KMS-11 (cell line): Measurements from ENCODE around the gene CDX1.

Source experiments
- H2AFZ ChIP-seq: fragments of 200-600 bp; sonication (generic); 2 replicates; pipeline ENCODE4 v1.6.1; 2016; ENCODE audit warnings: antibody characterized with exemption, mixed run types, low read depth
- H3K27ac ChIP-seq: fragments of 200-600 bp; sonication (generic); 2 replicates; pipeline ENCODE4 v1.6.1; 2016; ENCODE audit warnings: mild to moderate bottlenecking, mixed run types
- H3K27me3 ChIP-seq: fragments of 200-600 bp; sonication (generic); 2 replicates; pipeline ENCODE4 v1.6.1; 2017; ENCODE audit warnings: mild to moderate bottlenecking, low read depth, mixed run types, moderate library complexity; ENCODE audit not compliant: insufficient read depth
- H3K36me3 ChIP-seq: fragments of 200-600 bp; sonication (generic); 2 replicates; pipeline ENCODE4 v1.6.1; 2017; ENCODE audit warnings: mild to moderate bottlenecking, mixed run types; ENCODE audit not compliant: insufficient read depth
- H3K4me1 ChIP-seq: fragments of 200-600 bp; sonication (generic); 2 replicates; pipeline ENCODE4 v1.6.1; 2016; ENCODE audit warnings: mild to moderate bottlenecking, low read depth, mixed run types; ENCODE audit not compliant: poor library complexity, severe bottlenecking
- H3K4me2 ChIP-seq: fragments of 200-600 bp; sonication (generic); 2 replicates; pipeline ENCODE4 v1.7.0; 2016; ENCODE audit warnings: mild to moderate bottlenecking, mixed run types
- H3K4me3 ChIP-seq: fragments of 200-600 bp; sonication (generic); IDR thresholded peaks from 2 replicates; pipeline ENCODE4 v1.6.1; 2017; ENCODE audit warnings: low read depth, low read length, mixed read lengths; ENCODE audit not compliant: insufficient read depth
- H3K79me2 ChIP-seq: fragments of 200-600 bp; sonication (generic); 2 replicates; pipeline ENCODE4 v1.6.1; 2016; ENCODE audit warnings: low read depth, mixed run types; ENCODE audit not compliant: insufficient read depth
- H3K9ac ChIP-seq: fragments of 200-600 bp; sonication (generic); 2 replicates; pipeline ENCODE4 v1.6.1; 2016; ENCODE audit warnings: mild to moderate bottlenecking, mixed run types
- H4K20me1 ChIP-seq: fragments of 200-600 bp; sonication (generic); 2 replicates; pipeline ENCODE4 v1.6.1; 2016; ENCODE audit warnings: mild to moderate bottlenecking, mixed run types; ENCODE audit not compliant: insufficient read depth
- TF ChIP-seq, protein P1 (sequence below): fragments of 200-600 bp; sonication (generic); conservative IDR thresholded peaks from 2 replicates; pipeline ENCODE4 v1.6.1; 2017; ENCODE audit warnings: low read depth, mild to moderate bottlenecking, antibody characterized with exemption, low read length, moderate library complexity, mixed read lengths

The CDX1 gene

DNA sequence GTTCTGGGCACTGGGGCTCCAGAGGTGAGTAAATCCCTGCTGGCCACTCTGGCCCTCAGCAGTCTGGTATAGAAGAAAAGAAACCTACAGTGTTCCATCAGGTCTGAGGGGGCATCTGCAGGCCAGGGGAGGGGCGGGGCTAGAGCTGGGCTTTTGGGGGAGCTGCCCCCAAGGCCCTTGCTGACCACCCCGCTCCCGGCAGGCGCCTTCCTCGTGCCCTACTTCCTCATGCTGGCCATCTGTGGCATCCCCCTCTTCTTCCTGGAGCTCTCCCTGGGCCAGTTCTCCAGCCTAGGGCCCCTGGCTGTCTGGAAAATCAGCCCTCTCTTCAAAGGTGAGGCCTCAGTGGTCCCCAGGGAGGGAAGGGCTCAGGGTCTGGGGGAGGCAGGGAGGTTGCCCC, 29.9 kb downstream of the CDX1 start:
- TF ChIP-seq, protein P1, sequence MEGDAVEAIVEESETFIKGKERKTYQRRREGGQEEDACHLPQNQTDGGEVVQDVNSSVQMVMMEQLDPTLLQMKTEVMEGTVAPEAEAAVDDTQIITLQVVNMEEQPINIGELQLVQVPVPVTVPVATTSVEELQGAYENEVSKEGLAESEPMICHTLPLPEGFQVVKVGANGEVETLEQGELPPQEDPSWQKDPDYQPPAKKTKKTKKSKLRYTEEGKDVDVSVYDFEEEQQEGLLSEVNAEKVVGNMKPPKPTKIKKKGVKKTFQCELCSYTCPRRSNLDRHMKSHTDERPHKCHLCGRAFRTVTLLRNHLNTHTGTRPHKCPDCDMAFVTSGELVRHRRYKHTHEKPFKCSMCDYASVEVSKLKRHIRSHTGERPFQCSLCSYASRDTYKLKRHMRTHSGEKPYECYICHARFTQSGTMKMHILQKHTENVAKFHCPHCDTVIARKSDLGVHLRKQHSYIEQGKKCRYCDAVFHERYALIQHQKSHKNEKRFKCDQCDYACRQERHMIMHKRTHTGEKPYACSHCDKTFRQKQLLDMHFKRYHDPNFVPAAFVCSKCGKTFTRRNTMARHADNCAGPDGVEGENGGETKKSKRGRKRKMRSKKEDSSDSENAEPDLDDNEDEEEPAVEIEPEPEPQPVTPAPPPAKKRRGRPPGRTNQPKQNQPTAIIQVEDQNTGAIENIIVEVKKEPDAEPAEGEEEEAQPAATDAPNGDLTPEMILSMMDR, result no peak
- no peaks in the 10 kb centered on the region for H4K20me1 ChIP-seq

DNA sequence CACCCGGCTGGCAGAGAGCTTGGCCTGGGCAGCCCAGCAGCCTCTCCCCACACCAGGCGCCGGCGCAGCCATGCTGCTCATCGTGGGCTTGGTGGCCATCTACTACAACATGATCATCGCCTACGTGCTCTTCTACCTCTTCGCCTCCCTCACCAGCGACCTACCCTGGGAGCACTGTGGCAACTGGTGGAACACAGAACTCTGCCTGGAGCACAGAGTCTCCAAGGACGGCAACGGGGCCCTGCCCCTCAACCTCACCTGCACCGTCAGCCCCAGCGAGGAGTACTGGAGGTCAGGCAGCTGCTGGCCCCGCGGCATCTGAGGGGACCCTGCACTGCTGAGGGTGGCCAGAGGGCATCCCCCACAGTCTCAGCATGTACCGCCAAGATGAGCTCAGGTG, 30.4 kb downstream of the CDX1 start:
- TF ChIP-seq, protein P1, result no peak
- H3K27me3 ChIP-seq, result no peaks in the 10 kb centered on the region
- no peak overlapping the region for H2AFZ ChIP-seq
- H3K27ac ChIP-seq, result no peak overlapping the region
- no peaks in the 10 kb centered on the region for H3K4me1 ChIP-seq
- H3K36me3 ChIP-seq, result no peaks in the 10 kb centered on the region
- H4K20me1 ChIP-seq, result no peaks in the 10 kb centered on the region
- H3K9ac ChIP-seq, result no peak overlapping the region
- H3K79me2 ChIP-seq, result no peaks in the 10 kb centered on the region
- no peak overlapping the region for H3K4me3 ChIP-seq
- no peak overlapping the region for H3K4me2 ChIP-seq

More for the DNA sequence above, 29.9 kb downstream of the CDX1 start:
- Histone ChIP-seq H3K27ac (no peak overlapping the region), H3K4me2 (no peak overlapping the region), H3K4me1 (no peaks in the 10 kb centered on the region), H3K79me2 (no peaks in the 10 kb centered on the region), H3K36me3 (no peaks in the 10 kb centered on the region), H2AFZ (no peak overlapping the region), H3K4me3 (no peak overlapping the region), H3K9ac (no peak overlapping the region), H3K27me3 (no peaks in the 10 kb centered on the region)

DNA sequence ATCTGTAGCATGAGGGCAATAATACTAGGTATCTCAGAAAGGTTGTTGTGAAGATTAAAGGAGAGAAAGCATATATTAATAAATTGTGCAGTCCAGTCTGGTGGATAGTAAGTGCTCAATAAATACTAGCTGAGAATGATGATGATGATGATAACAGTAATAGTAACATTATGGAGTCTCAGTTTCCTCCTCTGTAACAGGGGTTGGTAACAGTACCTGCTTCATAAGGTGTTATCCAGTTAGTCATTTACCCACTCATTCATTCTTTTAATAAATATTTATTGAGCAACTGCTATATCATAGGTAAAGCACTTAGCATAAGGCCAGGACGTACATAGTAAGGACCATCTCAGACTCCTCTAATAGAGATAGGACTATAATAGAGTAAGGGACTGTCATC, 30.9 kb downstream of the CDX1 start:
- no peak overlapping the region for H3K4me3 ChIP-seq
- H3K27me3 ChIP-seq, result no peaks in the 10 kb centered on the region
- TF ChIP-seq, protein P1, result no peak
- H3K9ac ChIP-seq, result no peak overlapping the region
- no peaks in the 10 kb centered on the region for H3K4me1 ChIP-seq
- no peaks in the 10 kb centered on the region for H3K36me3 ChIP-seq
- H3K27ac ChIP-seq, result no peak overlapping the region
- H4K20me1 ChIP-seq, result no peaks in the 10 kb centered on the region
- H3K4me2 ChIP-seq, result no peak overlapping the region
- H3K79me2 ChIP-seq, result no peaks in the 10 kb centered on the region
- no peak overlapping the region for H2AFZ ChIP-seq

DNA sequence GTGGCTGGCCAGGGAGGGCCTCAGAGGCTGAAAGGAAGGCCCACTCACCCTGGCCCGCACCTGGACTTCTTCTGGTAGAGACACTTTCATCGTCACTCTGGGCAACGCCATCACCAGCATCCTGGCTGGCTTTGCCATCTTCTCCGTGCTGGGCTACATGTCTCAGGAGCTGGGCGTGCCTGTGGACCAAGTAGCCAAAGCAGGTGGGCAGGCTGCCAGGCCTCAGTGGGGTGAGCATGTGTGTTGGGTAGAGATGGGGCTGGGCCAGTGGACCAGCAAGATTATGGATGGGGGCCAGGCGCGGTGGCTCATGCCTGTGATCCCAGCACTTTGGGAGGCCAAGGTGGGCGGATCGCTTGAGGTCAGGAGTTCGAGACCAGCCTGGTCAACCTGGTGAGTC, 35.9 kb downstream of the CDX1 start:
- TF ChIP-seq, protein P1, result no peak
- no peaks in the 10 kb centered on the region for H3K4me1 ChIP-seq
- no peak overlapping the region for H3K4me3 ChIP-seq
- no peaks in the 10 kb centered on the region for H4K20me1 ChIP-seq
- H2AFZ ChIP-seq, result no peak overlapping the region
- H3K79me2 ChIP-seq, result no peaks in the 10 kb centered on the region
- H3K36me3 ChIP-seq, result no peaks in the 10 kb centered on the region
- no peak overlapping the region for H3K9ac ChIP-seq
- H3K27me3 ChIP-seq, result no peaks in the 10 kb centered on the region
- no peak overlapping the region for H3K4me2 ChIP-seq
- H3K27ac ChIP-seq, result no peak overlapping the region
